Endothelial cell of umbilical vein (primary cell): Measurements from ENCODE around the gene FOXO1. TPM values are rescaled to one million over a fixed set of nuclear protein-coding genes. Genes with fewer than 3 reads are reported as not detected.

Experiments used
- BruUV-seq: library from RNA; stranded (reverse); fragments of 400-500 nt; replicated peaks from 2 replicates; lab custom pipeline; 2021; lab: Mats Ljungman, UMichigan
- CTCF ChIA-PET: fragments of 300-600, 350-600 bp; sonication (Branson Sonifier 250); formaldehyde crosslinking; loops from one replicate; lab custom pipeline; 2021; ENCODE audit warnings: antibody characterized with exemption, inconsistent platforms; lab: Charles Lee
- POLR2A ChIA-PET: fragments of 300-600, 350-600 bp; sonication (Branson Sonifier 250); formaldehyde crosslinking; loops from one replicate; lab custom pipeline; 2021; ENCODE audit warnings: antibody characterized with exemption, inconsistent platforms; lab: Charles Lee
- DNase-seq: peaks from one replicate; pipeline ENCODE4 v3.0.0-alpha.2; 2011; ENCODE audit warnings: low read depth, low spot score
- FAIRE-seq: peaks from 2 replicates; lab custom pipeline; 2011; peaks lifted over from hg19 to GRCh38; lab: Jason Lieb, UNC
- H2AFZ ChIP-seq: 2 replicates; pipeline ENCODE4 v1.6.0; 2012; ENCODE audit warnings: low read depth, low read length, control low read depth, inconsistent platforms
- H3K27ac ChIP-seq: 2 replicates; pipeline ENCODE4 v1.5.1; 2011; ENCODE audit warnings: low read depth, mild to moderate bottlenecking, control low read depth, low read length, moderate library complexity; ENCODE audit not compliant: insufficient read depth
- H3K27me3 ChIP-seq, 2 experiments: 2 replicates each; pipeline versions ENCODE4 v1.6.0 to v1.6.1; 2011; ENCODE audit warnings: low read length in 2 of 2, mixed read lengths in 1 of 2; ENCODE audit not compliant: control insufficient read depth in 2 of 2, insufficient read depth in 2 of 2
- H3K36me3 ChIP-seq, 2 experiments: 2 replicates in 1 of 2; 3 replicates in 1 of 2; pipeline ENCODE4 v1.5.1; 2011; ENCODE audit warnings: low read length in 2 of 2, mild to moderate bottlenecking in 1 of 2, moderate library complexity in 1 of 2; ENCODE audit not compliant: control insufficient read depth in 2 of 2, insufficient read depth in 2 of 2; ENCODE audit errors: extremely low read depth in 1 of 2
- H3K4me1 ChIP-seq: 3 replicates; pipeline ENCODE4 v1.5.1; 2011; ENCODE audit warnings: mild to moderate bottlenecking, low read length; ENCODE audit not compliant: control insufficient read depth, insufficient read depth; ENCODE audit errors: extremely low read depth
- H3K4me2 ChIP-seq: 2 replicates; pipeline ENCODE4 v1.6.1; 2011; ENCODE audit warnings: low read length, control low read depth, mixed read lengths; ENCODE audit not compliant: insufficient read depth
- H3K4me3 ChIP-seq, 3 experiments: fragments of 200-600 bp in 1 of 3; sonication (generic), shearing (Covaris generic) in 1 of 3; replicated peaks in 1 of 3; 2 replicates each; pipeline ENCODE4 v1.5.1; 2011 to 2016; ENCODE audit warnings: control low read depth in 3 of 3, low read length in 3 of 3, mild to moderate bottlenecking in 2 of 3, inconsistent platforms in 1 of 3, low read depth in 1 of 3, moderate library complexity in 1 of 3; ENCODE audit not compliant: insufficient read depth in 1 of 3
- H3K79me2 ChIP-seq: 2 replicates; pipeline ENCODE4 v1.6.0; 2012; ENCODE audit warnings: low read length, inconsistent platforms; ENCODE audit not compliant: control insufficient read depth, insufficient read depth
- H3K9ac ChIP-seq: replicated peaks from 2 replicates; pipeline ENCODE3; 2011; ENCODE audit warnings: low read length, control low read depth; ENCODE audit not compliant: insufficient read depth; ENCODE audit errors: extremely low read depth
- H3K9me1 ChIP-seq: replicated peaks from 3 replicates; pipeline ENCODE4 v1.6.0; 2011; ENCODE audit warnings: mild to moderate bottlenecking, low read length; ENCODE audit not compliant: control insufficient read depth, insufficient read depth; ENCODE audit errors: extremely low read depth
- H3K9me3 ChIP-seq: replicated peaks from 2 replicates; pipeline ENCODE4 v1.5.1; 2012; ENCODE audit warnings: low read length, inconsistent platforms; ENCODE audit not compliant: control insufficient read depth, insufficient read depth
- H4K20me1 ChIP-seq: replicated peaks from 2 replicates; pipeline ENCODE3; 2011; ENCODE audit warnings: mild to moderate bottlenecking, low read length; ENCODE audit not compliant: control insufficient read depth, insufficient read depth; ENCODE audit errors: extremely low read depth
- EZH2 ChIP-seq: IDR thresholded peaks from 2 replicates; pipeline ENCODE4 v1.6.1; 2012; ENCODE audit warnings: borderline replicate concordance, low read depth, mild to moderate bottlenecking, moderate library complexity, low read length, inconsistent platforms; ENCODE audit not compliant: severe bottlenecking
- FOS ChIP-seq: IDR thresholded peaks from 2 replicates; pipeline ENCODE4 v1.6.1; 2011; ENCODE audit warnings: mild to moderate bottlenecking, low read length, moderate library complexity, borderline replicate concordance; ENCODE audit not compliant: insufficient read depth
- GATA2 ChIP-seq: IDR thresholded peaks from 2 replicates; pipeline ENCODE4 v1.7.0; 2011; ENCODE audit warnings: low read depth, mild to moderate bottlenecking, moderate library complexity, mixed read lengths, low read length; ENCODE audit not compliant: insufficient read length, insufficient read depth
- JUN ChIP-seq: IDR thresholded peaks from 2 replicates; pipeline ENCODE4 v1.6.1; 2011; ENCODE audit warnings: borderline replicate concordance, low read depth; ENCODE audit not compliant: insufficient read length, insufficient read depth
- MYC ChIP-seq: IDR thresholded peaks from one replicate; pipeline ENCODE4 v1.6.1; 2011; ENCODE audit warnings: mild to moderate bottlenecking, low read depth, low read length
- POLR2A ChIP-seq: IDR thresholded peaks from 2 replicates; pipeline ENCODE4 v1.6.1; 2012; ENCODE audit warnings: low read depth, mild to moderate bottlenecking, control low read depth, low read length
- POLR2AphosphoS5 ChIP-seq: IDR thresholded peaks from 2 replicates; pipeline ENCODE4 v1.6.1; 2012; ENCODE audit warnings: low read depth, mild to moderate bottlenecking, control low read depth, low read length, moderate library complexity; ENCODE audit not compliant: insufficient read depth
- dilution Hi-C: fragments of 300-500 bp; cut with MboI; formaldehyde crosslinking; loops from one replicate; pipeline ENCODE4 v1.15.0; 2019; ENCODE audit warnings: low sequenced_read_pairs; ENCODE audit not compliant: extremely low pct_ligation_motif_present
- intact Hi-C: fragments of 100-400 bp; cut with micrococcal nuclease; formaldehyde crosslinking; loops from one replicate; pipeline ENCODE4 v1.10.0; 2022
- polyA plus RNA-seq, 4 experiments: library from polyadenylated mRNA; depleted of rRNA in 3 of 4; stranded (reverse) in 3 of 4; unstranded in 1 of 4; fragments of >200 nt; gene quantifications; 2 replicates each; pipeline versions ENCODE4 v1.2.1 to v1.2.3, GENCODE V29; 2011 to 2012; ENCODE audit warnings: missing spikeins in 1 of 4
- total RNA-seq: library from RNA; stranded (reverse); gene quantifications from 2 replicates; pipeline ENCODE4 v1.2.3, GENCODE V29; 2021
- TF ChIP-seq, protein P1 (sequence below): IDR thresholded peaks from 2 replicates; pipeline ENCODE4 v1.6.1; 2011; ENCODE audit not compliant: insufficient read depth, insufficient read length
- TF ChIP-seq, protein P2 (sequence below), 2 donors: IDR thresholded peaks; 1 replicate in 1 of 2; 2 replicates in 1 of 2; pipeline ENCODE4 v1.5.1; 2011; ENCODE audit warnings: low read length in 2 of 2, mild to moderate bottlenecking in 2 of 2, moderate library complexity in 2 of 2, control low read depth in 1 of 2, inconsistent platforms in 1 of 2, low read depth in 1 of 2; ENCODE audit not compliant: insufficient read depth in 1 of 2; ENCODE audit errors: extremely low read depth in 1 of 2

The FOXO1 gene
- total and polyA plus RNA-seq, 2 donors (not counting 3 experiments of a cell fraction or from before 2014, with no cell fraction given) = 44.7 to 48.5 TPM

DNA sequence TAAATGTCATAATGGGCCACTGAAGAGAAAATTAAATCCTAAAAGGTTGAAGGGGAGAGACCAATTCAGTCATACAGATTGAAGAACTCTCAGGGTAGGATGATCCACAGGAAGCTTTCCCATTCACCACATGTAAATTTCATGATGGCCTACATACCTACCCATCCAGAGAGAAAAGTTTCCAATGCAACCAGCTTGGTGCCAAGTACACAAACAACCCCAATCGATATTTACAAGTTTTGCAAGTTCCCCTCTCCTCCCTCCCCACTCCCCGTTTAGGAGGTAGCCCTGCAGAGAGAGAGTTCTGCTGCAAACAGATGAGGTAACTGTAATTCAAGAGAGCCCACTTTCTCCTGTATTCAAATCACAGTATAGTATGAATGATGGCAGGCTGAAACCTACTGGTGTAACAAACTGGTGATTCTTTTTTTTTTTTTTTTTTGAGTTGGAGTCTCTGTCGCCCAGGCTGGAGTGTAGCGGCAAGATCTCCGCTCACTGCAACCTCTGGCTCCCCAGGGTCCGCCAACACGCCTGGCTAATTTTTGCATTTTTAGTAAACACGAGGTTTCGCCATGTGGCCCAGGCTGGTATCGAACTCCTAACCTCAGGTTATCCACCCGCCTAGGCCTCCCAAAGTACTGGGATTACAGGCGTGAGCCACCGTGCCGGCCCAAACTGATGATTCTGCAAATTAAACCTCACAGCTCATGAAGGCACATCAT, 14.4 kb downstream of the FOXO1 start:
- TF ChIP-seq FOS (no peak), MYC (no peak), EZH2 (no peak), POLR2A (no peak), POLR2AphosphoS5 (no peak), JUN (no peak), GATA2 (no peak)
- TF ChIP-seq, protein P1, sequence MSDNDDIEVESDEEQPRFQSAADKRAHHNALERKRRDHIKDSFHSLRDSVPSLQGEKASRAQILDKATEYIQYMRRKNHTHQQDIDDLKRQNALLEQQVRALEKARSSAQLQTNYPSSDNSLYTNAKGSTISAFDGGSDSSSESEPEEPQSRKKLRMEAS = no peak
- TF ChIP-seq, protein P2, sequence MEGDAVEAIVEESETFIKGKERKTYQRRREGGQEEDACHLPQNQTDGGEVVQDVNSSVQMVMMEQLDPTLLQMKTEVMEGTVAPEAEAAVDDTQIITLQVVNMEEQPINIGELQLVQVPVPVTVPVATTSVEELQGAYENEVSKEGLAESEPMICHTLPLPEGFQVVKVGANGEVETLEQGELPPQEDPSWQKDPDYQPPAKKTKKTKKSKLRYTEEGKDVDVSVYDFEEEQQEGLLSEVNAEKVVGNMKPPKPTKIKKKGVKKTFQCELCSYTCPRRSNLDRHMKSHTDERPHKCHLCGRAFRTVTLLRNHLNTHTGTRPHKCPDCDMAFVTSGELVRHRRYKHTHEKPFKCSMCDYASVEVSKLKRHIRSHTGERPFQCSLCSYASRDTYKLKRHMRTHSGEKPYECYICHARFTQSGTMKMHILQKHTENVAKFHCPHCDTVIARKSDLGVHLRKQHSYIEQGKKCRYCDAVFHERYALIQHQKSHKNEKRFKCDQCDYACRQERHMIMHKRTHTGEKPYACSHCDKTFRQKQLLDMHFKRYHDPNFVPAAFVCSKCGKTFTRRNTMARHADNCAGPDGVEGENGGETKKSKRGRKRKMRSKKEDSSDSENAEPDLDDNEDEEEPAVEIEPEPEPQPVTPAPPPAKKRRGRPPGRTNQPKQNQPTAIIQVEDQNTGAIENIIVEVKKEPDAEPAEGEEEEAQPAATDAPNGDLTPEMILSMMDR (IDR thresholded peaks at IDR 0.05; ENCODE audit: extremely low read depth in 1 of 2, insufficient read depth in 1 of 2, low read depth in 1 of 2, low read length in 2 of 2) = no peak
- BruUV-seq = no TSS peak
- H3K4me3 ChIP-seq = no peak overlapping the region
- no peak overlapping the region for H3K9ac ChIP-seq
- DNase-seq (no peak), FAIRE-seq (no peak)
- H3K9me1 ChIP-seq = no peaks in the 10 kb centered on the region
- no peaks in the 10 kb centered on the region for H3K9me3 ChIP-seq
- peaks cover 96% of the 10 kb centered on the region for H3K79me2 ChIP-seq
- H4K20me1 ChIP-seq = peaks cover 14% of the 10 kb centered on the region
- intact Hi-C loops (no loop called here), dilution Hi-C loops (no loop called here)
- no peak overlapping the region for H3K4me2 ChIP-seq
- H3K27ac ChIP-seq = no peak overlapping the region
- no peaks in the 10 kb centered on the region for H3K36me3 ChIP-seq
- no peaks in the 10 kb centered on the region for H3K27me3 ChIP-seq
- H2AFZ ChIP-seq = no peak overlapping the region
- CTCF ChIA-PET = interaction anchor here (0.8 to 1.3 kb wide), 2 partner anchors 138 to 449 kb away, joined by 3 to 5 read pairs; partner anchors contain the start of gene SLC25A15
- POLR2A ChIA-PET = no interaction called here
- H3K4me1 ChIP-seq = peaks cover 35% of the 10 kb centered on the region
